Smooth muscle cell (in vitro differentiated cells): ENCODE data around the gene KCNMB4. TPM values are rescaled to one million over a fixed set of nuclear protein-coding genes. Genes with fewer than 3 reads are reported as not detected.
"Not testable (repeated sequence)": the region's sequence is repeated elsewhere in the genome, so short reads cannot be mapped to it uniquely, and the experiment has no call there.

ENCODE experiments used
- DNase-seq: peaks from one replicate; lab custom pipeline; 2025; ENCODE audit not compliant: unreplicated experiment; lab: John Stamatoyannopoulos, UW
- H2AFZ ChIP-seq: fragments of 200-600 bp; sonication (generic); 2 replicates; pipeline ENCODE4 v1.6.0; 2016; ENCODE audit warnings: antibody characterized with exemption, low read depth, mild to moderate bottlenecking
- H3F3A ChIP-seq: fragments of 200-600 bp; sonication (generic); 2 replicates; pipeline ENCODE4 v1.6.0; 2017; ENCODE audit warnings: antibody characterized with exemption, low read depth
- H3K27ac ChIP-seq: fragments of 200-600 bp; sonication (generic); 2 replicates; pipeline ENCODE4 v1.5.1; 2016; ENCODE audit warnings: low read depth, mild to moderate bottlenecking
- H3K27me3 ChIP-seq: fragments of 200-600 bp; sonication (generic); 2 replicates; pipeline ENCODE4 v1.6.1; 2016; ENCODE audit warnings: low read depth, mild to moderate bottlenecking
- H3K36me3 ChIP-seq: fragments of 200-600 bp; sonication (generic); 2 replicates; pipeline ENCODE4 v1.5.1; 2016; ENCODE audit warnings: low read depth
- H3K4me1 ChIP-seq: fragments of 200-600 bp; sonication (generic); 2 replicates; pipeline ENCODE4 v1.5.1; 2016; ENCODE audit warnings: low read depth
- H3K4me2 ChIP-seq: fragments of 200-600 bp; sonication (generic); 2 replicates; pipeline ENCODE4 v1.6.0; 2016; ENCODE audit warnings: mild to moderate bottlenecking
- H3K4me3 ChIP-seq: fragments of 200-600 bp; sonication (generic); 2 replicates; pipeline ENCODE4 v1.5.1; 2016; ENCODE audit warnings: mild to moderate bottlenecking
- H3K79me2 ChIP-seq: fragments of 200-600 bp; sonication (generic); 2 replicates; pipeline ENCODE4 v1.6.0; 2016; ENCODE audit warnings: low read depth, mild to moderate bottlenecking
- H3K9ac ChIP-seq: fragments of 200-600 bp; sonication (generic); 2 replicates; pipeline ENCODE4 v1.6.0; 2016; ENCODE audit warnings: low read depth
- H3K9me3 ChIP-seq: fragments of 200-600 bp; sonication (generic); replicated peaks from 2 replicates; pipeline ENCODE4 v1.5.1; 2016; ENCODE audit warnings: low read depth
- H4K20me1 ChIP-seq: fragments of 200-600 bp; sonication (generic); 2 replicates; pipeline ENCODE4 v1.6.0; 2016; ENCODE audit warnings: low read depth
- CTCF ChIP-seq: fragments of 200-600 bp; sonication (generic); IDR thresholded peaks from 2 replicates; pipeline ENCODE4 v1.5.1; 2017; ENCODE audit warnings: borderline replicate concordance, mild to moderate bottlenecking, antibody characterized with exemption; ENCODE audit not compliant: insufficient read depth, poor library complexity, severe bottlenecking
- WGBS: methylation state at CpG from one replicate; pipeline ENCODE4 v1.1.7; 2016; ENCODE audit warnings: low lambda C conversion rate; 5-methylcytosine and 5-hydroxymethylcytosine counted together
- polyA plus RNA-seq: library from polyadenylated mRNA; unstranded; fragments of >200 nt; fragmentation: Nextera tagmentation; extraction: Ambion mirVana; gene quantifications from 2 replicates; pipeline ENCODE4 v1.2.1, GENCODE V29; 2016
- total RNA-seq: library from RNA; depleted of rRNA; stranded (reverse); fragments of >200 nt; gene quantifications from 2 replicates; pipeline ENCODE4 v1.2.3, GENCODE V29; 2014

KCNMB4 gene
- total and polyA plus RNA-seq, 2 experiments from 2014 or later: 8.5 to 8.9 TPM

- Histone ChIP-seq H3F3A (no peaks in the 10 kb centered on the region), H3K4me3 (no peak overlapping the region), H3K36me3 (peaks cover 5% of the 10 kb centered on the region), H3K4me1 (no peaks in the 10 kb centered on the region), H2AFZ (no peak overlapping the region), H3K9me3 (peaks cover 5% of the 10 kb centered on the region), H4K20me1 (peaks cover under 1% of the 10 kb centered on the region), H3K27ac (no peak overlapping the region), H3K9ac (no peak overlapping the region), H3K4me2 (no peak overlapping the region), H3K27me3 (no peaks in the 10 kb centered on the region), H3K79me2 (peaks cover 19% of the 10 kb centered on the region)
- no peak for TF ChIP-seq CTCF
- WGBS: 99% methylated on average over 2 of the region's 2 CpGs
- no peak for DNase-seq
Observed at GRCh38 chr12:70389678-70390077, 23.6 kb downstream of the KCNMB4 start.

GRCh38 chr12:70392631-70393030, 26.5 kb downstream of the KCNMB4 start:
- not testable (repeated sequence) for H3K9me3 ChIP-seq, H3K27me3 ChIP-seq, H3K9ac ChIP-seq, H3K4me2 ChIP-seq, H3K4me3 ChIP-seq, H3K27ac ChIP-seq, H3F3A ChIP-seq, DNase-seq, H3K36me3 ChIP-seq, H2AFZ ChIP-seq, H4K20me1 ChIP-seq, H3K4me1 ChIP-seq
- peaks cover 10% of the 10 kb centered on the region for H3K79me2 ChIP-seq
- WGBS: 96% methylated on average over 1 of the region's 1 CpG

GRCh38 chr12:70393787-70394499, 27.9 kb downstream of the KCNMB4 start:
- H2AFZ ChIP-seq: no peak overlapping the region
- no peak for TF ChIP-seq CTCF
- H3K4me3 ChIP-seq: no peak overlapping the region
- H3K27me3 ChIP-seq: no peaks in the 10 kb centered on the region
- H3K9ac ChIP-seq: no peak overlapping the region
- no peaks in the 10 kb centered on the region for H3K4me1 ChIP-seq
- H4K20me1 ChIP-seq: peaks cover 2% of the 10 kb centered on the region
- H3K79me2 ChIP-seq: peaks cover 6% of the 10 kb centered on the region
- H3K36me3 ChIP-seq: peaks cover 5% of the 10 kb centered on the region
- 44% methylated on average over 2 of the region's 2 CpGs for WGBS
- no peak for DNase-seq
- H3K4me2 ChIP-seq: no peak overlapping the region
- peak overlapping the region; percentile 19 for H3K27ac ChIP-seq
- H3F3A ChIP-seq: no peaks in the 10 kb centered on the region
- peaks cover 5% of the 10 kb centered on the region for H3K9me3 ChIP-seq

- H3F3A ChIP-seq: no peaks in the 10 kb centered on the region
- no peak overlapping the region for H3K4me3 ChIP-seq
- H4K20me1 ChIP-seq: peaks cover 2% of the 10 kb centered on the region
- no peaks in the 10 kb centered on the region for H3K36me3 ChIP-seq
- H3K9ac ChIP-seq: no peak overlapping the region
- no peaks in the 10 kb centered on the region for H3K9me3 ChIP-seq
- no peaks in the 10 kb centered on the region for H3K4me1 ChIP-seq
- DNase-seq: no peak
- H2AFZ ChIP-seq: no peak overlapping the region
- no peak overlapping the region for H3K4me2 ChIP-seq
- no peaks in the 10 kb centered on the region for H3K79me2 ChIP-seq
- H3K27ac ChIP-seq: no peak overlapping the region
- TF ChIP-seq CTCF: no peak
- H3K27me3 ChIP-seq: no peaks in the 10 kb centered on the region
Observed at GRCh38 chr12:70398002-70398401, 31.9 kb downstream of the KCNMB4 start.
